Measurements from ENCODE around the gene SLC31A1.
"Not testable (repeated sequence)": the region's sequence is repeated elsewhere in the genome, so short reads cannot be mapped to it uniquely, and the experiment has no call there.

SLC31A1 gene

DNA sequence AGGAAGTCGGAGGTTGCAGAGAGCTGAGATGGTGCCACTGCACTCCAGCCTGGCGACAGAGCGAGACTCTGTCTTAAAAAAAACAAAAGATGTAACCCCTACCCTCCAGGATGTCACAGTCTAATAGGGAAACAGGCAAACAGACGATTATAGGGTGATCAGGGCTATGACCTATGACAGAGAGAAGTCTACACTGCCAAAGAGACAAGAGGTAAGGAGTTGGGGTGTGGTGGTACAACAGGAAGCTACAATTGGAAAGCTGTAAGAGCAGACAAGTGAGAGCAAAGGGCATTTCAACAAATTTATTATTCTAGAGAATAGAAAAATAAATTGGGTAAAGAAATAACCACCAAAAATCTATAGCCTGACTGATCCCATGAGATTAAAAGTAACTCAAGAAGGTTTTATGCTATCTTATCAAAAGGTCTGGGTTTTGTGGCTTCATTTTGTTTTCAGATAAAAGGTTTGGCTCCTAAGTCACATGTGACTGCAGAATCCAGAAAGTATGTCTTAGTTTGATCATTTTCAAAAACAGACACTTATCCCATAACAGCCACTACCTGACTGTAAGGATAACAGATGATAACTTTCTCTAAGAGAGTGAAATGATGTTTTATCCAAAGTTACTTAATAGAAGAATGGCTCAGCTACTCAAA is 46.7 kb downstream of the SLC31A1 start:
- DNase-seq, result no peak

DNA sequence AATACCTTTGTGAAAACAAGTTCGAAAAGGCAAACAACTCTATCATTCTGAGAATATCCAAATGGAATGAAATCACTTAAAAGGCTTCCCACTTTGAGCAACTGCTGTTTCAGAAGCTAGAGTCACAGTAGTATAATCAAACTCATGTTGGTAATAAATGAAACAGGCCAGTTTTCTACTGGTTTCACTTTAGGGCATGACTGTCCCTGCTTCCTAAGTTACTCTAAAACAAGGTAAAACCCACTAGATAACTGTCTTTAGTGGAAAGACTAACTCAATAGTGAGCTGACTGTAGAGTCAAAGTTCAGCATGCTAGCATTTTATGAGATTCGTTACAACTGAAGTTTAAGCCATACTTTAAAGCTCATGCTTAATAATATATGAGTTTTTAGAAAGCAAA is 48.0 kb downstream of the SLC31A1 start:
- DNase-seq, result no peak

DNA sequence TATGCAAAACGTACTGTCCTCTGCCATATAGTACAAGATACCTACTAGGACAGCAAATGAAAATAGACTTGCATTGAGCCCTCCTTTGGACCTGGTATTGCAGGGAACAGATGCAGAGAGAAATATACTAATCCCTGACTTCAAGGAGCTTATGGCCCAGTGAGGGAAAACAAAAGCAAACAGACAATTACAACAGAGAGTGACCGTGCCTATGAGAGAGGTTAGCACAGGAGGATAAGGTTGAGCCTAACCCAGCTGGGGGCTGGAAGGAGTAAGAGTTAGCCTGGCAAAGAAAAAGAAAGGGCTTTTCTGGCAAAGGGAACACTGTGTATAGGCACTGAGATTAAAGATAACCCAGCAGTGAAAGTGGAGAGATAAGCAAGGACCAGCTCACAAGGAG is 48.5 kb downstream of the SLC31A1 start:
- DNase-seq, result no peak

DNA sequence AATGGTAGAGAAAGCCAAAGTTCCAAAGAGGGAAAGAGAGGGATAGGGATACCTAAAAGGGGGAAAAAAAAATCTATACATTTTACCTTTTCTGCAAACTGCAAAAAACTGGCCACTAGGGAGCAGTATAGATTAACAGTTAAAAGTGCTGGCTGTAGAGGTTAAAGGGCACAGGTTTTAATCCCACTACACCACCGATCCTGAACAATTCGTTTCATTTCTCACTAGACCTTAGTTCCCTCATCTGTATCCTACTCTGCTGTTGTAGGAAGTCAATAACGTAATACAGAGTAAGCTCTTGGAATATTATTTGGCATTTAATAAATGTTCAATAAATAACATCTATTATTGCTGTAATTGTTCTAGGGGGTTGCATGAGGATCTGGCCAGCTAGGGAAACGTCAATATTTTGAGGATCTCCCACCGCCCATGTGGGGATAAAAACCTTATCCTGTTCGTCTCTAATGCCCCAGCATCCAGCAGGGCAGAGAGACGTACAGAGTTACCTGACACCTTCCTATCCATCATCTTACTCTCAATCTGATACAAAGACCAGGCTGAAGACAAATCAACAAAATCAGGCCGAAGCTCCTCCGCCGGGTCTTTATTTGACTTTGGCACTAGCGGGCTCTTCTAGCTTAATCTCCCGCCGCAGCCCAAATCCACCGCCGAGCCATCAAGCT is 53.3 kb downstream of the SLC31A1 start:
- no peak for DNase-seq

DNA sequence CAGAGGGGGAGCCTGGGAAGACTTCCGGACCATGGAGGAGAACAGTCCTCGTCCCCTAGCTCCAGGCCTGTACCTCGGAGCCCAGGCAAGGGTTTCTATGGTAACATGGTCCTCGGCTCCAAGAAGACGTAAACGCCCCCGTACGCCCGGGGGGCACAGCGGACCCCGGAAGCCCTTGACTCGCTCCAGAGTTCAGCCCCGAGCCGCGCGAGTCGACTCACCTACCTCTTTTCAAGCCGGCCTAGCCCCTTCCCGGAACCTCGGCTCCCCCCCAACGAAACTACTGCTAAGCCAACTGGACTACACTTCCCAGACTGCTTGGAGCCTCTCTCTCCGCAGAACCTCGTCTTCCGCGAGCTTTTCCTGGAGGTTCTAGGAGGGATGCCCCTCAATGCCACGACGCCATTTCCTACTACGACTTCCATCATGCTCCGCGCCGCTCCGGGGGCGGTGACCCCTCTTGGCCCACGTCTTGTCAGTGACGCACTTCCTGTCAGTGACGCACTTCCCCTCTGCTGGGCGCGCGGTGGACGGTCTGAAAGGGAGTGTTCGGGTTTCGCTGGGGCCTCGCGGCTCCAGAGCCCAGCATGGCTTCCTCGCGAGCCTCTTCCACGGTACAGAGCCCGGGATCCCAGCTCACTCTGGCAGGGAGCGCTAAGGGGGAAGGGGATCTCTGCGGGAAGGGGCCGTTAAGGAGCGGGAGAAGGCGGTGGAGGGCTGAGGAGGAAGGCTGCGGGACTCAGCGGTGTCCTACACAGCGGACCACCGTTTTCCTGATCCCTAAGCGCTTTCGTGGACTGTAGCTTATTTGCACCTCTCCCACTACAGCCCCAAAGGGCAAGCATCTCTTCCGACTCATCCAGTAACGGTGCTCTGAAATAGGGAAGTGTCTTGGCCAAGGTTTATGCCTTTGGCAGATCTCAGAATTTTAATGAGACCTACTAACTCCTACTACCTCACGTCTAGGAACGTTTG is 54.1 kb downstream of the SLC31A1 start, which contains the start of the genes CDC26 and PRPF4:
CDC26 (minus strand) TSS at position 416 of the 975 bp plus-strand sequence. CDS start 3,065 bp downstream, outside the sequence.
PRPF4 (plus strand) TSS at position 502 of the 975 bp plus-strand sequence; CDS start at position 588, 86 bp downstream.
- peak; percentile 93 to 95 for DNase-seq

DNA sequence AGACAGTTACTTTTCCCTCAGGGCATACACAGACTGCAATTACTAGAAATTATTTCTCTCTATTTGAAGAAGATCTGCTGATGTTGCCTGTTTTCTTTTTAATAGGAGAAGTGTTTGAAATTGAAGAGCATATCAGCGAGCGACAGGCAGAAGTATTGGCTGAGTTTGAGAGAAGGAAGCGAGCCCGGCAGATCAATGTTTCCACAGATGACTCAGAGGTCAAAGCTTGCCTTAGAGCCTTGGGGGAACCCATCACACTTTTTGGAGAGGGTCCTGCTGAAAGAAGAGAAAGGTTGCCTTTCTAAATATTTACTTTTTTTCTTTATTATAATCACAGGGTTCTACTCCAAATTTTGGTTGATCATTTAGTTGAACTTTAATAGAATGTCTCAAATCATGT is 57.5 kb downstream of the SLC31A1 start:
- no peak for DNase-seq

DNA sequence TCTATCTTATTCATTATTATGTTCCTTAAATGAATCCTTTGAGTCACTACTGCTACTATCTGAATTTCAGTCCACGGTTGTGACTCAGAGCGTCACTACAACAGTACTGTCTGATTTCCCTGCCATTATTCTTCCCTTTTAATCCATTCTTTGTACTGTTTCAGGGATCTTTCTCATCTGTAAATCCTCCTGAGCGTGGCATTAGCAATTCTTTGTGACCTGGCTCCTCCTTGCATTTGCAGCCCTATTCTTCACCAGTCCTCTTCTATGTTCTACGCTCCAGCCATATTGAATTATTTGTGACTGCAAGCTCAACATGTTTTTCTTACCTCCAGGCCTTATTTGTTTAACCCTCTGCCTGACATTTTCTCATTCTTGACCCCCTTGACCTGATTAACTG is 60.0 kb downstream of the SLC31A1 start:
- no peak for DNase-seq

DNA sequence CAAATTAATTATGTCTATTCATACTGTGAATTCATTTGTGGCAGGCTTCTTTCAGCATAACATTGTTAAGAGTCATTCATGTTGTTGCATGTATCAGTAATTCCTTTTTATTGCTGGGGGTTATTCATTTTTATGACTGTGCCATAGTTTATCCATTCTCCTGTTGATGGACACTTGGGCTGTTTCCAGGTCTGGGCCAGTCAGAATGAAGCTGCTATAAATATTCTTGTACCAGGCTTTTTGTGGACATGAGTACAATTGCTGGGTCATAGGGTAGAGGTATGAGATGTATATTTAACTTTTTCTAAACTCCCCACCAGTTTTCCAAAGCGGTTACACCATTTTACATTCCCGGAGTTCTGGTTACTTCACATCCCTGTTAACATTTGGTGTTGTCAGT is 67.7 kb downstream of the SLC31A1 start:
- DNase-seq, result no peak

DNA sequence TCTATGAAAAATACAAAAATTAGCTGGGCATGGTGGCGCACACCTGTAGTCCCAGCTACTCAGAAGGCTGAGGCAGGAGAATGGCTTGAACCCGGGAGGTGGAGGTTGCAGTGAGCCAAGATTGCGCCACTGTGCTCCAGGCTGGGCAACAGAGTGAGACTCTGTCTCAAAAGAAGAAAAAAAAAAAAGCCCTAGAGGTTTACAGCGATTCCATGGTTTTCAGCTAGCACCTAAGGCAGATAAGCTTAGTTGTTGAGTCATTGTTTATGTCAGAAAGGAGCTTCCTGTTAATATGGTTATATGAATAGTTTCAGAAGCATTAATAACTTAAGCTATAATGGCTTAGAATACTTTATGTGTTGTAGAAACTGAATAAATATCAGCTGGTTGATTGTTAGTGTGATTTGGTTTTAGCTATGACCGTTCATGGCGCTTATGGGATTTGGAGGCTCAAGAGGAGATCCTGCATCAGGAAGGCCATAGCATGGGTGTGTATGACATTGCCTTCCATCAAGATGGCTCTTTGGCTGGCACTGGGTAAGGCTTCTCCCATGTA is 68.8 kb downstream of the SLC31A1 start:
- no peak for DNase-seq

DNA sequence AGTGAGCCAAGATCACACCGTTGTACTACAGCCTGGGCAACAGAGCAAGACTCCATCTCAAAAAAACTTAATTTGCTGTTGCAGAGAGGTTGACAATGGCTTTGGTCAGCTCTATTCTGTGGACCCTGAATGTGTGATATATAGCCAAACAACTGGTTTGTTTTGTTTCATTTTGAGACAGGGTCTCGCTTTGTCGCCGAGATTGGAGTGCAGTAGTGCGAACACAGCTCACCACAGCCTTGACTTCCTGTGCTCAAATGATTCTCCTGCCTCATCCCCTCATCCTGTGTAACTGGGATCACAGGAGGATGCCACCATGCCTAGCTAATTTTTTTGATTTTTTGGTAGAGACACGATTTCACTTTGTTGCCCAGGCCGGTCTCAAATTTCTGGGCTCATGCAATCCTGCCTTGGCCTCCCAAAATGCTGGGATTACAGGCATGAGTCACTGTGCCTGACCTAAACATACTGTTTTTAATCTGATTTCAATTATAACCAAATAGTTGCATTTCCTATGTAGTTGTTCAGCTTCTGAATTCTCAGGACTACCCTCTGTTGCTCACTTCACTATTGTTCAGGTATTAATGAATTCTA is 72.0 kb downstream of the SLC31A1 start:
- DNase-seq, result no peak

DNA sequence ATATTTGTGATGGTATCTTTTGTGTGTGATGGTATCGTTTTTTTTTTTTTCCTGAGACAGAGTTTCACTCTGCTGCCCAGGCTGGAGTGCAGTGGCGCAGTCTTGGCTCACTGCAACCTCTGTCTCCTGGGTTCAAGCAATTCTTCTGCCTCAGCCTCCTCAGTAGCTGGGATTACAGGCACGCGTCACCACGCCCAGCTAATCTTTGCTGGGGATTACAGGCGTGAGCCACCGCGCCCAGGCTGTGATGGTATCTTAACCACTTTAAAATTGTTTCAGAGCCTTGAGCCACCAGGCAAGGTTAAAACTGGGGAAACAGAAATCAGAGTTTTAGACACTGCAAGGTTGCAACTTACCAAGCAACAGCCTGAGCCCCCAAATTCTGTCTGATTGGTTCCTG is 74.9 kb downstream of the SLC31A1 start:
- DNase-seq, result not testable (repeated sequence)

DNA sequence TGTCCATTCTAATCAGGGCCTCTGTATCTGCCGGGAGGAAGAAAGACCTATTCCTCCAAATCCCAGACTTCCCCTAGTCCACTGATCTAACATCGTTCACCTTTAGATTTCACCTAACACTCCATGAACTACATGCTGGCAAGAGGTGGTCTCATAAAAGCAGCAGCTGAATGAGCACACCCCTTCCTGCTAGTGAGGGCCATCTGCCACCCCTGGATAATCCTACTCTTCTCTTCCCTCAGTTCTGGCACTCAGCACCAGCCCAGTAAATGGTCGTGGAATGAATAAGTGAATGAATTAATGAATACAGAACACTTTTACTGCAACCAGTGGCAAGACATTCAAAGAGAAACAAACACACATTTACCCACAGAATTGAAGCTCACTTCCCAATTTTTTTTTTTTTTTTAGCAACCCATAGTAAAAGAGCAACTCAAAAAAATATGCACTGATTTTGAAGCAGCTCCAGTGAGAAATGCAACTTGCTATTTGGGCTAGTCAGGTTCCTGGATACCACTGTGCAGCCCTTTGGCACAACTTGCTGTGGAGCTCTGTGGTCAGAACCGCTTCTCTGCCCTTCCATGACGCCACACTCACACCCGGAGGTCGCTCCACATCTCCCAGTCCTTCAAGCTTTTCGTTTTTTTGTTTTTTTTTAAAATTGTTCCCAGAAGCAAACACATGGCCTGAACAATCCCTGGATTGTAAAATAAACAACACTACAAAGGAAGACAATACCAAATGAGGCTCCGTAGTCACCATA is 75.6 kb downstream of the SLC31A1 start:
- DNase-seq, result no peak

DNA sequence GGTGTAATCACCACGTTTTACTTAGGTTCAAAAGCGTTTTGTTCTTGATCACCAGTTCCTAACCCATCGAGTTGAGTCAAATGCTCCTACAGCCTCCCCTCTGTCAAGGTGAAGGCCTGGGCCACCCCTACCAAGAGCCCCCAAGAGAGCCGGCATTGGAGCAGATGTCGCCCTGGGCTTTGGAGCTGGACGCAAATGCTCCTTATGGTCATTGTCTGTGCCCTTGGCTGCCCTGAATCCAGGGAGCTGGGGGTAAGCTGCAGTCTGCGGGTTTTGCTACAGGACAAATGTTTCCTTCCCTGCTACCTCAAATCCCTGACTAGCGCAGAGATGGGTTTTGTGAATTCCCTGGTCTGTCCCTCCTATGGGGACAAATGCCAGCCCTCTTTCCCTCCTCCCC is 77.0 kb downstream of the SLC31A1 start:
- DNase-seq, result no peak

DNA sequence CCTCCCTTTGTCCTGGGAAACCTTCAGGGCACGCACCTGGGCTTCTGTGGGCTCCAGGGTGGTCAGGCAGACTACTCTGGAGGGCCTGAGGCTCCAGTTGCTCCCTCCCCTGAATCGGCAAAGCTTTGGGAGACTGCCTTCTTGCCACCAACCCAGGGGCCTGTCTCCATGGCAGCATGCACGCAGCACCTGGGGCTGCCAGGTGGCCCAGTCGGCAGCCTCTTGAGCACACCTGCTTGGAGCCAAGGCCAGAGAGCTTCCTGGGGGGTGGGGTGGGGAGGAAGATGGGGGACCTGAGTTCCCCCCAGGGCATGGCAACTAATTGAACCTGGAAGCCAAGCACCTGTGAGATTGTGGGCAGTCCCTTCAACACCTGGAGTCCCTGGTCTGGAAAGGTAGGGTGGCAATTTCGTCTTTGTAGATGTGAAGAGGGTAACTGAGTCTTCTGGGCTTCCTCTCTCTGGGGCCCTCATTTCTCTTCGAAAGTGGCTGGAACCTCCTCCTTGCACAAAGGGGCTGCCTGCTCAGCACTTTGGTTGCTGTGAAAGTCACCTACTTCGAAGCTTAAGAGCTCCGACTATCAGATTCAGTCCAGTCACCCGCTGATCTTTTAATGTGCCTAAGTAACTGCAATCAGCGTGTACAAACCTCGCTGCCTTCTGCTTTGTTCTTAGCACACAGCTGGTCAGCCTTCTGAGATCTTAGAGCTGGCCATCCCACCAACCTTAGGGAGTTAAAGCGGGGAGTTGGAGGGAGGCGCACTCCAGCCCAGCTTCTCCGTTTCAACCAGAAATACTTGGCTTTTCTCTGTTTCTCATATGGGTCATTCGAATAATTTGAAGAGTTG is 77.8 kb downstream of the SLC31A1 start:
- no peak for DNase-seq

DNA sequence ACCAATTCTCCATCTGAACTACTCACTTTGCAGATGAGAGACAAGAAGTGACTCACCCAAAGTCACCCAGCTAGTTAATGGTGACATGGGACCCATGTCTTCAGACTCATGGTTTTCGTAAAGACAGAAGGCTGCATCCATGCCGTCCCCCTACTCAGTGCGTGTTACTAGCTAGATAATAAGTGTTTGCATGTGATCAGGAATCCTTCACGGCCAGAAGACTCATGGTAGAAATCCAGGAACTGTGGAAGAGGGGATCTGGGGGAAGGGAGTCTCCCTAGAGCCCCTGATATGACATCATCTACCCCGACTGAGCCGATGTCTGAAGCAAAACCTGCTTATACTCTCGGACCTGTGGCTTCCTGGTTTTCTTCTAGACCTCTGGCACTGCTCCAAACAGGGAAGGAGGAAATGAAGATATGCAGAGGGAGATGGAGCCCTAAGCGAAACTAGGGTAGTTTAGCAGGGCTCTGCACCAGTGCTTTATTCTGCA is 78.5 kb downstream of the SLC31A1 start:
- DNase-seq, result no peak

DNA sequence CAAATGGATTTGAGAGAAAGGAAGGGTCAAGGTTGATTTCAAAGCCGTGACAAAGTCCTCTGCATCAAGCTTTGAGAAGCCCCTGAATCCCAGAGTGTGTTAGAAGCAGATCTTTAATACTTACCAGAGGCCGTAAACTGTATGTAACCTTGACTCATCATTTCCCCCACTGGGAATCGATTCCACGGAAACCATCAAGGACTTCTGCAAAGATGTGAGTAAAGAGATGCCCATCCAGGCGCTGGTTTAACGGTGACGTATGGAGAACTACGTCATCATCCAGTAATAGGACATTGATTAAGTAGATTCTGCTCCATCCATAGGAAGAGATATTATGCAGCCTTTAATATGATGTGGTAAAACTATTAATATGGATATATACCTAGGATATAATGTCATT is 80.2 kb downstream of the SLC31A1 start:
- no peak for DNase-seq

DNA sequence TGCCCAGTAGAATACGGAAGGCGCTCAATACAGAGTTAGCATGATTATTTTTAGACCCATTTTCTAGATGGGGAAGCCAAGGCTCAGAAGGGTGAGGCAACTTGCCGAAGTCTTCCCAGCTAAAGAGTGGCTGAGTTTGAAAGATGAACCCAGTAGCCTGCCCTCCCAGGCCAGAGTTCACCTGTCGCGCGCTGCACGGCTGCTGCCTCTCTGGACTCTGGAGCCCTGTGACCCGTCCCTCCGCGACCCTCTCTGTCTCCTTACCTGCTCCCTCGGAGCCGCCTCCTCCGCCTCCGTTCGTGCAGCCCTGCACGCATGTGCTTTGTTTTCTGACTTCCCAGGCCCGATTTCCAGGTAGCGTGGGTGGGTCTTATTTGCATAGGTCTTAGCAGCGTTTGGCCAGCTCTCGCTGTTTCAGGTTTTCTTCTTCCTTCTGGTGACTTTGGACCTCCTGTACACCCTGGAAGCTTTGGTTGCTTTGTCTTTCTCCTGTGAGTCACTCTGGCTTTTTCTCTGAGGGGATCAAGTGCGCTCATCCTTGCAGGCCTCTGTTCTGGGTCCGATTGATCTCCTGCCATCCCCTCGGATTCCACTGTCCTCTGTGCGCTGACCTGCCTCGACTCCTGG is 81.6 kb downstream of the SLC31A1 start, which contains the start of gene RNF183:
RNF183 (minus strand) TSS at position 585 of the 627 bp plus-strand sequence. CDS start 5,192 bp downstream, outside the sequence.
- no peak for DNase-seq

DNA sequence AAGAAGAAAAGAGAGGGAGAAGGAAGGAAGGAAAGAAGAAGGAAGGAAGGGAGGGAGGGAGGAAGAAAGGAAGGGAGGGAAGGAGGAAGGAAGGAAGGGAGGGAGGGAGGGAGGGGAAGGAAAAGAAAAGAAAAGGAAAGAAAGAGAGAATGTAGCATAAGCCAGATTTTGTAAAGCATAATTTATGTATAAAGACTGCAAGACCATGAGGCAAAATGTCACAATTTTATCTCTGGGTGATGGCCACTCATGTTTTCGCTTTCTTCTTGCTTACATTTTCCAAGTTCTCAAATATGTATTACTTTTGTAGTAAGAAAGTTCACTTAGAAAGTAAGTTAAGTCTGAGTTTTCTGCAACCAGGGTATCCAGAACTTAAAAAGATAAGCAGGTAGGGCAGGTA is 85.2 kb downstream of the SLC31A1 start:
- no peak for DNase-seq

DNA sequence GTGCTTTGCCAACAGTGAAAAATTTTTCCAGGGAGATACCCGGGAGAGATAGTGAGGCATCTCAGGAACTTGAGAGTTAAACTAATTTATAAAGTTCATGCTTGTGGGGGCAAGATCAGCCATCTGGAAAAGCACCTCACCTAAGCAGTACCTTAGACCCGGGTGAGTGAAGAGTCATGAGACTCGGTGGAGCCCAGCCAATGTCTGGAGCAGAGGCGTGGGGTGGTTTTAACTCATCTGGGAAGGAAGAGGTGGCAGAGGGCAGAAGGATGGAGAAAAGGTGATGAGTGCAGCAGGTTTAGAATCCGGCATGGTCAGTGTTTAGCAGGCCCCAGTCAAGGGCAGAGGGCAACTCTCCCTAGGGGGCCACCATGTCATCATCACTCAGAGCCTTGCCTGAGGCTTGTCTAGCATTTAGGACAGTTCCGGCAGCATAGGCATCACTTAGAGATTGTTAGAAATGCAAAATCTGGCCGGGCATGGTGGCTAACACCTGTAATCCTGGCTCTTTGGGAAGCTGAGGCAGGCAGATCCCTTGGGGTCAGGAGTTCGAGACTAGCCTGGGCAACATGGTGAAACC is 86.1 kb downstream of the SLC31A1 start:
- DNase-seq, result no peak
